ENCODE data around the gene OTOP2.
"Not testable (repeated sequence)": the region's sequence is repeated elsewhere in the genome, so short reads cannot be mapped to it uniquely, and the experiment has no call there.

Gene OTOP2

GRCh38 chr17:74972107-74972972 is 48.3 kb downstream of the OTOP2 start, which contains the start of gene HID1:
TSS of gene HID1 (minus strand) at chr17:74972759. CDS start at chr17:74972656, 103 bp downstream.
- DNase-seq (ENCODE audit: low read depth), result no peak

- no peak for DNase-seq (ENCODE audit: low read depth)
These were observed 48.9 kb downstream of the OTOP2 start for GRCh38 chr17:74972973-74973328.

GRCh38 chr17:74975943-74976342 is 51.9 kb downstream of the OTOP2 start:
- no peak for DNase-seq (ENCODE audit: low read depth)

GRCh38 chr17:74977802-74978201 is 53.7 kb downstream of the OTOP2 start:
- no peak for DNase-seq (ENCODE audit: low read depth)

GRCh38 chr17:74978240-74978639 is 54.2 kb downstream of the OTOP2 start:
- DNase-seq (ENCODE audit: low read depth), result no peak

- DNase-seq (ENCODE audit: low read depth), result no peak
These were observed 55.5 kb downstream of the OTOP2 start for GRCh38 chr17:74979408-74980146.

- no peak for DNase-seq (ENCODE audit: low read depth)
These were observed 57.4 kb downstream of the OTOP2 start for GRCh38 chr17:74981318-74981978.

- no peak for DNase-seq (ENCODE audit: low read depth)
These were observed 58.0 kb downstream of the OTOP2 start for GRCh38 chr17:74981979-74982662.

- DNase-seq (ENCODE audit: low read depth), result not testable (repeated sequence)
These were observed 58.7 kb downstream of the OTOP2 start for GRCh38 chr17:74982663-74983313.

All from fibroblast of the conjunctiva (primary cell).